ENCODE measurements around the gene ATP10B. TPM values are rescaled to one million over a fixed set of nuclear protein-coding genes. Genes with fewer than 3 reads are reported as not detected.

Gene ATP10B
- total and polyA plus RNA-seq, 12 donors = 0.01 to 0.15 (median 0.04) TPM; not detected in 9

- no peak for ATAC-seq
- Histone ChIP-seq H3K36me3 (no peaks in the 10 kb centered on the region), H3K9me3 (no peaks in the 10 kb centered on the region), H3K27me3 (peaks cover 0 to 15% (median 11%) of the 10 kb centered on the region in 7 donors), H3K27ac (no peak overlapping the region), H3K4me1 (no peaks in the 10 kb centered on the region), H3K4me3 (no peak overlapping the region)
- 66% methylated on average over 2 of the region's 2 CpGs for WGBS, 2 donors
- no peak for DNase-seq
- peak in 1 of 9 donors; percentile 7 for TF ChIP-seq CTCF (IDR thresholded peaks at IDR 0.05)
- intact Hi-C loops (cut with DNase I) = no loop called here
Measured at GRCh38 chr5:160675988-160676387, 176.0 kb downstream of the ATP10B start.

GRCh38 chr5:160674901-160675300 lies 177.1 kb downstream of the ATP10B start:
- H3K36me3 ChIP-seq = no peaks in the 10 kb centered on the region
- DNase-seq (no peak), ATAC-seq (no peak)
- H3K4me1 ChIP-seq = no peaks in the 10 kb centered on the region
- 49 to 51% methylated on average over 3 of the region's 3 CpGs for WGBS, 2 donors
- H3K9me3 ChIP-seq = no peaks in the 10 kb centered on the region
- H3K27me3 ChIP-seq = peaks cover 0 to 15% (median 11%) of the 10 kb centered on the region in 7 donors
- intact Hi-C loops (cut with DNase I) = no loop called here
- H3K27ac ChIP-seq = no peak overlapping the region
- no peak for TF ChIP-seq CTCF (IDR thresholded peaks at IDR 0.05)
- H3K4me3 ChIP-seq = no peak overlapping the region

GRCh38 chr5:160672521-160672920 lies 179.5 kb downstream of the ATP10B start:
- no peak for DNase-seq
- TF ChIP-seq CTCF (IDR thresholded peaks at IDR 0.05) = no peak
- WGBS, 2 donors = 0 to 58% methylated on average over 2 of the region's 2 CpGs
- no peak overlapping the region for H3K4me3 ChIP-seq
- H3K9me3 ChIP-seq = no peaks in the 10 kb centered on the region
- H3K36me3 ChIP-seq = no peaks in the 10 kb centered on the region
- H3K27me3 ChIP-seq = peaks cover 0 to 15% (median 11%) of the 10 kb centered on the region in 7 donors
- no peaks in the 10 kb centered on the region for H3K4me1 ChIP-seq
- ATAC-seq = no peak
- no peak overlapping the region for H3K27ac ChIP-seq
- intact Hi-C loops (cut with DNase I) = no loop called here

GRCh38 chr5:160668356-160668755 lies 183.7 kb downstream of the ATP10B start:
- ATAC-seq (no peak), DNase-seq (no peak)
- Histone ChIP-seq H3K36me3 (no peaks in the 10 kb centered on the region), H3K9me3 (no peaks in the 10 kb centered on the region), H3K27ac (no peak overlapping the region), H3K4me3 (no peak overlapping the region), H3K4me1 (no peaks in the 10 kb centered on the region), H3K27me3 (no peaks in the 10 kb centered on the region)
- 76 to 77% methylated on average over 2 of the region's 2 CpGs for WGBS, 2 donors
- intact Hi-C loops (cut with DNase I) = no loop called here
- TF ChIP-seq CTCF (IDR thresholded peaks at IDR 0.05) = no peak
